ENCODE data around the gene SAMD11. TPM values are rescaled to one million over a fixed set of nuclear protein-coding genes. Genes with fewer than 3 reads are reported as not detected.

The SAMD11 gene
- total RNA-seq, 1 donor from 2014 or later, result not detected

- TF ChIP-seq CTCF (IDR thresholded peaks at IDR 0.05), result no peak
- ChIA-PET POLR2A (no interaction called here), CTCF (interaction anchor here (1.1 kb wide), 1 partner anchor 12 kb away, joined by 3 read pairs; no protein-coding TSS in a partner anchor)
- Mint-ChIP-seq H3K27me3 (no peaks in the 10 kb centered on the region), H3K4me3 (no peak overlapping the region), H3K9me3 (no peaks in the 10 kb centered on the region), H3K27ac (no peak overlapping the region), H3K36me3 (ENCODE audit: low read depth) (peaks cover 1% of the 10 kb centered on the region), H3K4me1 (peaks cover 12% of the 10 kb centered on the region)
- DNase-seq, result no peak
- intact Hi-C loops (cut with micrococcal nuclease), result loop anchor here (5.0 kb wide), 1 partner anchor 57 kb away; no protein-coding TSS in a partner anchor
- no peak for ATAC-seq (ENCODE audit: low read depth)
These were observed 40.2 kb downstream of the SAMD11 start for GRCh38 chr1:963746-964525.

GRCh38 chr1:964691-965525, 41.2 kb downstream of the SAMD11 start:
- Mint-ChIP-seq H3K4me3 (no peak overlapping the region), H3K4me1 (peaks cover 12% of the 10 kb centered on the region), H3K9me3 (no peaks in the 10 kb centered on the region), H3K27ac (no peak overlapping the region), H3K36me3 (ENCODE audit: low read depth) (peaks cover 1% of the 10 kb centered on the region), H3K27me3 (peaks cover 4% of the 10 kb centered on the region)
- ATAC-seq (ENCODE audit: low read depth) (no peak), DNase-seq (no peak)
- intact Hi-C loops (cut with micrococcal nuclease), result loop anchor here (5.0 kb wide), 2 partner anchors 43 to 58 kb away; partner anchors contain the start of gene SAMD11
- TF ChIP-seq CTCF (IDR thresholded peaks at IDR 0.05), result no peak
- ChIA-PET CTCF (no interaction called here), POLR2A (no interaction called here)

- TF ChIP-seq CTCF (IDR thresholded peaks at IDR 0.05), result no peak
- no peaks in the 10 kb centered on the region for H3K9me3 Mint-ChIP-seq
- no peak overlapping the region for H3K27ac Mint-ChIP-seq
- CTCF ChIA-PET, result no interaction called here
- H3K4me3 Mint-ChIP-seq, result no peak overlapping the region
- peaks cover 11% of the 10 kb centered on the region for H3K4me1 Mint-ChIP-seq
- H3K27me3 Mint-ChIP-seq, result peaks cover 4% of the 10 kb centered on the region
- intact Hi-C loops (cut with micrococcal nuclease), result loop anchor here (5.0 kb wide), 1 partner anchor 43 kb away; the partner anchor contains the start of gene SAMD11
- H3K36me3 Mint-ChIP-seq (ENCODE audit: low read depth), result peaks cover 1% of the 10 kb centered on the region
- DNase-seq (no peak), ATAC-seq (ENCODE audit: low read depth) (no peak)
- POLR2A ChIA-PET, result no interaction called here
These were observed 41.9 kb downstream of the SAMD11 start for GRCh38 chr1:965526-966134.

GRCh38 chr1:966135-966703, 42.5 kb downstream of the SAMD11 start, which contains the start of gene PLEKHN1:
Gene PLEKHN1, plus strand, starts transcription at chr1:966482. Its CDS starts 50 bp downstream, at chr1:966532.
- no peaks in the 10 kb centered on the region for H3K9me3 Mint-ChIP-seq
- no peak for TF ChIP-seq CTCF (IDR thresholded peaks at IDR 0.05)
- peaks cover 4% of the 10 kb centered on the region for H3K27me3 Mint-ChIP-seq
- peak; percentile 37 for DNase-seq
- peak; percentile 53 for ATAC-seq (ENCODE audit: low read depth)
- intact Hi-C loops (cut with micrococcal nuclease), result loop anchor here (5.0 kb wide), 1 partner anchor 44 kb away; the partner anchor contains the start of gene SAMD11
- ChIA-PET CTCF (interaction anchor here (1.1 to 1.2 kb wide), 2 partner anchors 17 to 61 kb away, joined by 3 to 4 read pairs; no protein-coding TSS in a partner anchor), POLR2A (interaction anchor here (1.0 to 1.2 kb wide), 4 partner anchors 10 to 409 kb away, joined by 3 to 5 read pairs (median 4); partner anchors contain the start of gene AURKAIP1)
- peaks cover 1% of the 10 kb centered on the region for H3K36me3 Mint-ChIP-seq (ENCODE audit: low read depth)
- H3K27ac Mint-ChIP-seq, result no peak within 1 kb of the TSS
- peak within 1 kb of the TSS; percentile 83 for H3K4me3 Mint-ChIP-seq
- peaks cover 11% of the 10 kb centered on the region for H3K4me1 Mint-ChIP-seq
